GM23338 (cell line): ENCODE results near the gene GADD45GIP1. TPM values are rescaled to one million over a fixed set of nuclear protein-coding genes. Genes with fewer than 3 reads are reported as not detected.

Source experiments
- ATAC-seq: fragments of 200-7000 bp; cut with Tn5 transposase; 3 replicates; pipeline ENCODE4 v1.9.1; 2020
- DNase-seq: peaks from one replicate; pipeline ENCODE4 v3.0.0-alpha.2; 2015; ENCODE audit warnings: low spot score
- H2AFZ ChIP-seq: fragments of 200-600 bp; sonication (generic); 2 replicates; pipeline ENCODE4 v1.8.0; 2016; ENCODE audit warnings: antibody characterized with exemption, mild to moderate bottlenecking, moderate library complexity
- H3F3A ChIP-seq: fragments of 200-600 bp; sonication (generic); replicated peaks from 2 replicates; pipeline ENCODE4 v1.8.0; 2017; ENCODE audit warnings: antibody characterized with exemption, mixed run types, low read depth
- H3K27ac ChIP-seq: fragments of 200-600 bp; sonication (generic); 2 replicates; pipeline ENCODE4 v1.6.1; 2016; ENCODE audit warnings: low read depth
- H3K27me3 ChIP-seq: fragments of 200-600 bp; sonication (generic); 2 replicates; pipeline ENCODE4 v1.8.0; 2016; ENCODE audit warnings: mild to moderate bottlenecking, mixed run types, moderate library complexity; ENCODE audit not compliant: insufficient read depth
- H3K36me3 ChIP-seq: fragments of 200-600 bp; sonication (generic); 2 replicates; pipeline ENCODE4 v1.8.0; 2016; ENCODE audit warnings: mild to moderate bottlenecking; ENCODE audit not compliant: insufficient read depth
- H3K4me1 ChIP-seq: fragments of 200-600 bp; sonication (generic); 2 replicates; pipeline ENCODE4 v1.8.0; 2016; ENCODE audit warnings: mild to moderate bottlenecking, moderate library complexity; ENCODE audit not compliant: insufficient read depth
- H3K4me2 ChIP-seq: fragments of 200-600 bp; sonication (generic); 2 replicates; pipeline ENCODE4 v1.7.1; 2017; ENCODE audit warnings: mixed run types
- H3K4me3 ChIP-seq: fragments of 200-600 bp; sonication (generic); 2 replicates; pipeline ENCODE4 v1.6.1; 2016; ENCODE audit warnings: mixed run types
- H3K79me2 ChIP-seq: fragments of 200-600 bp; sonication (generic); replicated peaks from 2 replicates; pipeline ENCODE4 v1.8.0; 2017; ENCODE audit warnings: mild to moderate bottlenecking; ENCODE audit not compliant: insufficient read depth
- H3K9me2 ChIP-seq: fragments of 200-600 bp; sonication (generic); 2 replicates; pipeline ENCODE4 v1.8.0; 2017; ENCODE audit not compliant: insufficient read depth
- H4K20me1 ChIP-seq: fragments of 200-600 bp; sonication (generic); replicated peaks from 2 replicates; pipeline ENCODE4 v1.8.0; 2017; ENCODE audit warnings: mild to moderate bottlenecking; ENCODE audit not compliant: insufficient read depth
- H3K27ac Mint-ChIP-seq: 2 replicates; pipeline ENCODE4 v1.8.0; 2020; ENCODE audit warnings: inconsistent platforms, mild to moderate bottlenecking, moderate library complexity, mixed read lengths
- H3K27me3 Mint-ChIP-seq: 3 replicates; pipeline ENCODE4 v1.8.0; 2022; ENCODE audit warnings: low read depth, mild to moderate bottlenecking, moderate library complexity, mixed read lengths, inconsistent platforms; ENCODE audit not compliant: insufficient read depth, poor library complexity
- H3K36me3 Mint-ChIP-seq: 3 replicates; pipeline ENCODE4 v1.8.0; 2021; ENCODE audit warnings: low read depth, mild to moderate bottlenecking, inconsistent platforms, moderate library complexity, mixed read lengths
- H3K4me1 Mint-ChIP-seq: 3 replicates; pipeline ENCODE4 v1.8.0; 2020; ENCODE audit warnings: mild to moderate bottlenecking, inconsistent platforms, mixed read lengths
- H3K4me3 Mint-ChIP-seq: 3 replicates; pipeline ENCODE4 v1.8.0; 2021; ENCODE audit warnings: moderate library complexity, mild to moderate bottlenecking, inconsistent platforms, mixed read lengths
- H3K9me3 Mint-ChIP-seq: 3 replicates; pipeline ENCODE4 v1.8.0; 2020; ENCODE audit warnings: moderate library complexity, mild to moderate bottlenecking, inconsistent platforms, mixed read lengths
- CREB1 ChIP-seq: fragments of 250-450 bp; sonication (Bioruptor Pico); IDR thresholded peaks from 2 replicates; pipeline ENCODE4 v1.5.0; 2020; ENCODE audit warnings: low read depth, mild to moderate bottlenecking, moderate library complexity
- EZH2phosphoT487 ChIP-seq: fragments of 200-600 bp; sonication (generic); IDR thresholded peaks from one replicate; pipeline ENCODE4 v1.8.1; 2018; ENCODE audit warnings: antibody characterized with exemption; ENCODE audit not compliant: unreplicated experiment
- NANOG ChIP-seq: IDR thresholded peaks from 2 replicates; pipeline ENCODE4 v1.6.1; 2016; ENCODE audit warnings: antibody characterized with exemption, borderline replicate concordance
- POLR2AphosphoS5 ChIP-seq: IDR thresholded peaks from 2 replicates; pipeline ENCODE4 v1.6.1; 2016; ENCODE audit warnings: antibody characterized with exemption, low read depth
- REST ChIP-seq: IDR thresholded peaks from one replicate; pipeline ENCODE4 v1.6.1; 2018; ENCODE audit warnings: antibody characterized with exemption; ENCODE audit not compliant: unreplicated experiment
- ZNF114 ChIP-seq: fragments of 250-450 bp; sonication (Bioruptor Pico); IDR thresholded peaks from 2 replicates; pipeline ENCODE4 v1.5.0; 2020; ENCODE audit warnings: mild to moderate bottlenecking, moderate library complexity
- polyA plus RNA-seq: library from polyadenylated mRNA; unstranded; fragments of >200 nt; fragmentation: Nextera tagmentation; extraction: Ambion mirVana; gene quantifications from 2 replicates; pipeline ENCODE4 v1.2.1, GENCODE V29; 2016
- total RNA-seq: library from RNA; depleted of rRNA; stranded (reverse); fragments of >200 nt; shearing (Covaris generic); gene quantifications from 2 replicates; pipeline ENCODE4 v1.2.3, GENCODE V29; 2014
- TF ChIP-seq, protein P1 (sequence below): IDR thresholded peaks from 2 replicates; pipeline ENCODE4 v1.6.1; 2016; ENCODE audit warnings: antibody characterized with exemption

The GADD45GIP1 gene
- total and polyA plus RNA-seq, 2 experiments from 2014 or later, result 63.9 to 255 TPM

DNA sequence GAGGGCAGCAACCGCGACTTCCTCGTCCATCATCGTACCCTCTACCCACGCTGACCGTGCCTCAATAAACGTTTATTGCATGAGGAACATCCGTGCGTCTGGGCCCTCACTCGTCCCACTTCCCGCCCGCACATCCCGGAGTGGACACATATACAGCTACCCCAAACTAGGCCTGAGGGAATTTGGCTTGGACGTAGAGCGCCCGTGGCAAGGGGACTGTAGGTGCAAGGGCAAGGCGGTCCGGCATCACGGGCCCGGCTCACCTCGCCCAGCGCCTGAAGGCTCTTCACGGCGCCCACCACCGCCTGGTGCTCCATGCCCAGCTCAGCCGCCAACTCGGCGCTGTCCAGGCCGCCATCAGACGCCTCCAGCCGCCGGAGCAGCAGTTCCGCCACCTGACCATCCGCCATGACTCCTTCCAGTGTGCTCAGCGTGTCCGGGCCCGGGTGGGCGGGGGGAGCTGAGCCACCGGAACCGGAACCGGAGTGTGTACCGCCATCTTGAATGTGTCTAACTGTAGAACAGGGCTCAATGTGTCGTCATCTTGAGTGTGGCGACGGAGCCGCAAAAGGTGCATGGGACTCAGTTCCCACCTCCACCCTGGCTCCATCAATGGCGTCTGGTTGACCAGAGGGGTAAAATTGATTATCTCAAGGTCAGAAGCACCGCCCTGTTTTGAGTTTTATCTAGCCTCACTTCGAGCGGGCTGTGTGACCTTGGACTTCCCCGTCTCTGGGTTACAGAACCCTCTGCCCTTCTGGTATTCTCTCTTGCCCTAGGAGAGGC, 23.5 kb downstream of the GADD45GIP1 start, which contains the start of gene FARSA (continued):
- TF ChIP-seq, protein P1, sequence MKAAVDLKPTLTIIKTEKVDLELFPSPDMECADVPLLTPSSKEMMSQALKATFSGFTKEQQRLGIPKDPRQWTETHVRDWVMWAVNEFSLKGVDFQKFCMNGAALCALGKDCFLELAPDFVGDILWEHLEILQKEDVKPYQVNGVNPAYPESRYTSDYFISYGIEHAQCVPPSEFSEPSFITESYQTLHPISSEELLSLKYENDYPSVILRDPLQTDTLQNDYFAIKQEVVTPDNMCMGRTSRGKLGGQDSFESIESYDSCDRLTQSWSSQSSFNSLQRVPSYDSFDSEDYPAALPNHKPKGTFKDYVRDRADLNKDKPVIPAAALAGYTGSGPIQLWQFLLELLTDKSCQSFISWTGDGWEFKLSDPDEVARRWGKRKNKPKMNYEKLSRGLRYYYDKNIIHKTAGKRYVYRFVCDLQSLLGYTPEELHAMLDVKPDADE, result peak; percentile 97
- no peak for TF ChIP-seq REST
- no peak for TF ChIP-seq NANOG
- TF ChIP-seq POLR2AphosphoS5, result peak; percentile 99
- TF ChIP-seq CREB1 (CRISPR knock-in tag), result peak; percentile 58
- TF ChIP-seq ZNF114 (CRISPR knock-in tag), result peak; percentile 78; the same call in 1 of the 2 replicates
- no peak for TF ChIP-seq EZH2phosphoT487

DNA sequence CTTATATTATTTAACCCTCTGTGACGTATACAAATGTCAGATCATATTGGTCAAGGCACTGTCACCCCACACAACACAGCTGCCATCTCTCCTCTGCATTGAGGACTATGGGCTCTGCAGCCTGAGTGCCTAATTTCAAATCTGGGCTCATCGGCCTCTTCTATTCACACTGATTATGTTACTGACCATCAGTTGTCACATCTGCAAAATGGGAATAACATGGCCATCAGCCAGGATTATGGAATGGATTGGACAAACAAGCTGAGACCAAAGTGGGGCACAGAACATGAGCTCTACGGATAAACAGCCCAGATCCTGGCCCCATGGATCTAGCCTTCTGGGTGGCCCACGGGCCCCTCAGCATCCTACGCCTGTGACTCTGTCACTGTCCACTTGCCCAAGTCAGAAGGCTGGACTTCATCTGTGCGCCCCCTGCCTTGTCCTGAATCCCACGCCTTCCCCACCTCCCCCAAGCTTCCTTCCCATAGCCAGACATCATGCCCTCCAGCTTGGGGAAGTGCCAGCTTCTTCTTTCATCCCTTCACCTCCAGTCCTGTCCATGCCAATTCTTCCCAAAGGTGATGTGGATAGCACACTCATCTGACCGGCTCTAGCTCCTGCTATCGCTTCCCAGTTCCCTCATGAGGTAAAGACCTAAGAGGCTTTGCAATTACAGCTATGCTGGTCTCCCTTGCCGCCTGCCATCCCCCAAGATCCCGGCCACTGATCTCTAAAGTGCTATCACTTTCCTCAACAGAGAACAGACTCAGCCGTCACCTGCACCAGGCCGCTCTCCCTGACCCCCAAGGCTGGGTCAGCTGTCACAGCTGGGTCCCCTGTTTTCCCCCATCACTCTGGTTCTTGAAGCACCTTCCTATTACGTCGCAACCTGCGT, 24.4 kb downstream of the GADD45GIP1 start:
- H3K36me3 ChIP-seq, result peaks cover 15% of the 10 kb centered on the region
- H3K4me2 ChIP-seq, result peak overlapping the region; percentile 97
- H3K4me1 ChIP-seq, result peaks cover 16% of the 10 kb centered on the region; the same call in 1 of the 2 replicates
- H3K4me1 Mint-ChIP-seq, result peaks cover 27% of the 10 kb centered on the region
- peak overlapping the region; percentile 54 for H3K27ac Mint-ChIP-seq
- peak overlapping the region; percentile 81 for H2AFZ ChIP-seq
- no peaks in the 10 kb centered on the region for H3K9me3 Mint-ChIP-seq
- no peak for ATAC-seq
- H3K4me3 Mint-ChIP-seq, result peak overlapping the region; percentile 96
- DNase-seq, result no peak
- H3K27me3 Mint-ChIP-seq, result peaks cover 6% of the 10 kb centered on the region
- TF ChIP-seq, protein P1, result no peak
- no peak for TF ChIP-seq EZH2phosphoT487
- H4K20me1 ChIP-seq, result no peaks in the 10 kb centered on the region; the same call in 1 of the 2 replicates
- H3K36me3 Mint-ChIP-seq, result peaks cover 36% of the 10 kb centered on the region
- peak overlapping the region; percentile 99 for H3K4me3 ChIP-seq
- no peaks in the 10 kb centered on the region for H3K9me2 ChIP-seq
- H3K27me3 ChIP-seq, result no peaks in the 10 kb centered on the region
- peaks cover 27% of the 10 kb centered on the region for H3K79me2 ChIP-seq
- H3F3A ChIP-seq, result peaks cover 10% of the 10 kb centered on the region
- H3K27ac ChIP-seq, result no peak overlapping the region
